ENCODE results near the gene RPL12.

GRCh38 chr9:127419348-127419747 is 31.9 kb downstream of the RPL12 start:
- TF ChIP-seq POLR2A (IDR thresholded peaks at IDR 0.05) (no peak), CTCF (IDR thresholded peaks at IDR 0.05) (no peak)

Measured in lower leg skin (tissue), 3 donors.